Stimulated activated CD8-positive, alpha-beta memory T cell treated with anti-CD3 and anti-CD28 coated beads, Interleukin-4, amount 100 ng/mL, for 24 hours (primary cell): ENCODE results near the gene FFAR2.

Source experiments
- DNase-seq: peaks from one replicate; pipeline ENCODE4 v3.0.0-alpha.2; 2020; ENCODE audit warnings: low read depth

The FFAR2 gene

GRCh38 chr19:35425682-35426081 is 22.4 kb upstream of the FFAR2 start:
- DNase-seq: no peak

- no peak for DNase-seq
These were observed 20.9 kb upstream of the FFAR2 start for GRCh38 chr19:35427187-35427586.

- DNase-seq: no peak
These were observed 18.2 kb upstream of the FFAR2 start for GRCh38 chr19:35429698-35430408.

GRCh38 chr19:35430409-35431144 is 17.5 kb upstream of the FFAR2 start:
- DNase-seq: no peak

- no peak for DNase-seq
These were observed 16.8 kb upstream of the FFAR2 start for GRCh38 chr19:35431145-35431807.

- no peak for DNase-seq
These were observed 15.1 kb upstream of the FFAR2 start for GRCh38 chr19:35432911-35433310.

GRCh38 chr19:35433448-35433847 is 14.6 kb upstream of the FFAR2 start:
- no peak for DNase-seq

GRCh38 chr19:35435896-35436295 is 12.2 kb upstream of the FFAR2 start:
- no peak for DNase-seq

GRCh38 chr19:35436477-35437405 is 11.3 kb upstream of the FFAR2 start:
- no peak for DNase-seq

GRCh38 chr19:35437406-35437951 is 10.6 kb upstream of the FFAR2 start:
- DNase-seq: no peak

- no peak for DNase-seq
These were observed 10.0 kb upstream of the FFAR2 start for GRCh38 chr19:35438096-35438495.

GRCh38 chr19:35438527-35438926 is 9.5 kb upstream of the FFAR2 start:
- no peak for DNase-seq

- DNase-seq: no peak
These were observed 8.1 kb upstream of the FFAR2 start for GRCh38 chr19:35439921-35440320.

- DNase-seq: no peak
These were observed 6.0 kb upstream of the FFAR2 start for GRCh38 chr19:35442091-35442490.

GRCh38 chr19:35444735-35445134 is 3.3 kb upstream of the FFAR2 start:
- no peak for DNase-seq

GRCh38 chr19:35445826-35446593 is 2.0 kb upstream of the FFAR2 start:
- DNase-seq: no peak

- DNase-seq: no peak
These were observed 1.4 kb downstream of the FFAR2 start for GRCh38 chr19:35449359-35450043.

GRCh38 chr19:35451338-35452096 is 3.5 kb downstream of the FFAR2 start:
- DNase-seq: no peak

GRCh38 chr19:35454663-35455062 is 6.6 kb downstream of the FFAR2 start:
- DNase-seq: no peak
